Activated CD4-positive, alpha-beta T cell treated with anti-CD3 and anti-CD28 coated beads, Interleukin-2, amount 50 U/mL, for 48 hours (primary cell): ENCODE data around the gene KIAA0040.

Experiments
- DNase-seq, 2 experiments: peaks; one replicate each; pipeline ENCODE4 v3.0.0-alpha.2; 2020

Gene KIAA0040

DNA sequence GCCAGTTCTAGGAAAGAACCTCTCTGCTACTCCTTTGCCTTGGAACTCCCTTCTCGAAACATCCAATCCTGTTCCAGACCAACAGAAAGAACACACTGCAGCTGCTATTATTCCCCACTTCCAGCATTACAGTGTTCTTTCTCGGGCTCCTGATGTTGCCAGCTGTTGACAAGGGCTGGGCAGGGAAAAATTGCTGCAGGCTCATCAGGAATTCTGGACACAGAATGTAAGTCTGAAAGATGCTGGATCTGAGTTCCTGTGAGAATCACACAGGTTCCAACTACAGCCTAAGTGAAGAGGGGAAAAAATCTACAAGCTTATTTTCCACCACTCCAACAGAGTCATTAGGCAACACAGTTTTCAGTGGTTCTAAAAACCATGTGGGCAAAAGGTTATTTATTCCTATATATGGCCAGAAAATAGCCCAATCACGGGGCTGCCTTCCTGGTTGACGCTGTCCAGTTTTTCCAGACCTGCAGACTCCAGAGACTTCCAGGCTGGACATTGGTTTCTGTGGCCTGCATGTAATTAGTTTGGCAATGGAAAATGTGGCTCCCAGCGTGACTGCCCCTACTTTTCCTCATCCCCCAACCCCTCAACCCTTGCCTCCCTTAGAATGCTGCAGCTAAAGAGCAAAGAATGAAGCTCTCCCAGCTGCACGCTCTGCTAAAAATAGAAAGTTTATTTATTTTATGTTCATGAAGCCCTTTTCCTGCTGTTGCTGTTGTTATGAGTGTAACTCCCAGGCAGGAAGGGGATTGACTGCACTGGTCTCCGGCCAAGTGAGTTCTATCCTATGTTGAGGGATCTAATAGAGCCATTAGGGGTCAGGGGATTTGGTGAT is 8.3 kb upstream of the KIAA0040 start:
- DNase-seq: no peak

DNA sequence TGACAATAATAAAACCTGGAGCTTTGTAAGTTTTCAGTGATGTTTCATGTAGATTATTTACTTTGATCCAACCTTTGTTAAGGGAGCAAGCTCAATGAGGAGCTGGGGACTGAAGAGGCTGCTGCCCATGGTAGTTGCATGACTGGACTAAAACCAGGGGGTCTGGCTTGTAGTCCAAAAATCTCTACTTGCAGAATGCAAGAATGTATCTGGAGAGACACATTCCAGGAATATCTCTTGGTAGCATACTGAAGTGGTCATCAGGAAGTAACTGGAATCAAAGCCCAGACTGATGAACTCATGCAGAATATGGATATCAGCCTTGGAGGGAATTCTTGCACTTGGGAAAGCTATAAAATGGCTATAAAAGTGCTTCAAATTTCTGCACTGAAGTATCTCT is 5.8 kb upstream of the KIAA0040 start:
- DNase-seq: no peak

DNA sequence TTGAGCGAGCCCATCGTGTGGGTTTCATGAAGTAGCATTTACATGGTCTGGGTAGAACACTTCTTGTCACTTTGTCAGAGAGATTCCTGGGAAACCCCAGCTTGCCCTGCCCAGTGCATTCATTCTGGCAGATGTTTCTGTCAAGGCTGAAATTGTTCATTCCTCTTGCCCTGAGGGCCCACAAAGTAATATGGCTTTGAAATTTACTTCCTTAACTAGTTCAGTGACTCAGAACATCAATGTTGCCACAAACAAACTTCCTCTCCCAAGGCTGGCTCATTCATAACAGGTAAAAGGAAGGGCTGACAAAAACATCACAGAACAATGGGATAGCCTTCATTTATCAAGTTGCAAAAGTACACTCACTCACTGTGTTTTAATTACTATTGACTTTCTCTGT is 5.0 kb upstream of the KIAA0040 start:
- DNase-seq: no peak

DNA sequence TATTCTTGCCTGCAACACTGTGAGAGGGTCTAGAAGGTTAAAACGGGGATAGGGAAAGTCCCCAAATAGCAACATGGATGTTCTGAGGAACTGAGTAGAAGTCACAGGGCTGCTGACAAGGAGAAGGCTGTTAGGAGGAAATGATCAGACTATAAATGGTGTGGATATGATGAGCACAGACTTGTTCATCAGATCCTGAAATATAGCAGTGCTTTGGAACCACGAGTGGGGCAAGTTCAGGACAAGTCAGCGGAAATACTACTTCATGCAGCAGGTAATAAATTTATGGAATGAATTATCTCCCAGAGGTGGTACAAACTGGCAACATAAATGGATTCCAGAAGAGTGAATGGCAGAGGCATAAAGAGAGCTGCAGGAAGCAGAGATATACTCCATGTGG is 3.2 kb upstream of the KIAA0040 start:
- no peak for DNase-seq

DNA sequence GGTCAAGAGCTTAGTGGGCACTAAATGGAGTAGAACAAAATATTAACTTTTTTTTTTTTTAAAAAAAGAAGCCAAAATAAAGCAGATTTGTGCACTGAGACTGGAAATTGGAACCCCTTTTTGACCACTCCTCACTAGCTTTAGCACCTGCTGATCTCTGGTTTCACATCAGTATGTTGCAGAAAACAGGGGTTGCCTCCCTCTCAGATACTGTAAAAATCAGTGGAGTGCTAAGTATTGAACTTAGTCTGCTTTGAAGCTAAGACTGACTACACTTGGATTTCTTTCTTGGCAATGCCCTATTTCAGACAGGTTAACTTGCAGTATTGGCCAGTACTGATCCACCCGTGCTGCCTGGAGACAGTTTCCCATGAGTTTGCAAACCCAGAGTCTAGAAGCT is 2.7 kb upstream of the KIAA0040 start:
- no peak for DNase-seq

DNA sequence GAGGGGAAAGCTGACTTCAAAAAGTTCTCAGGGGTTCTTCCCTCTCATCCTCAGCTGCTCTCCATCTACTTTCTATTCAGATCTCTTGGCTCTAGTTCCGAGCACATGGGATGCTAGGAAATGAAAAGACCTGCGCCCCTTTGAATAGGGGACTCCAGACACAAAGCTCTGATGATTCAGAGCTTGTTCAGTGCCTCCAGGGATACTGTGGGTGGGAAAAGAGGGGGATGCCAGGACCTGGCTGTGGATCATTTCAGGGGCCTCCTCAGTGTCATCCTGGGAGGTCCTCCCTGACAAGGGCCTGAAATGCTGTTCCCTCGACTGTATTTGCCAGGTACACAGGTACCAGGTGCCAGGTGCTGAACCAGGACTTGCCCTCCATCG is 943 bp upstream of the KIAA0040 start:
- DNase-seq: no peak

DNA sequence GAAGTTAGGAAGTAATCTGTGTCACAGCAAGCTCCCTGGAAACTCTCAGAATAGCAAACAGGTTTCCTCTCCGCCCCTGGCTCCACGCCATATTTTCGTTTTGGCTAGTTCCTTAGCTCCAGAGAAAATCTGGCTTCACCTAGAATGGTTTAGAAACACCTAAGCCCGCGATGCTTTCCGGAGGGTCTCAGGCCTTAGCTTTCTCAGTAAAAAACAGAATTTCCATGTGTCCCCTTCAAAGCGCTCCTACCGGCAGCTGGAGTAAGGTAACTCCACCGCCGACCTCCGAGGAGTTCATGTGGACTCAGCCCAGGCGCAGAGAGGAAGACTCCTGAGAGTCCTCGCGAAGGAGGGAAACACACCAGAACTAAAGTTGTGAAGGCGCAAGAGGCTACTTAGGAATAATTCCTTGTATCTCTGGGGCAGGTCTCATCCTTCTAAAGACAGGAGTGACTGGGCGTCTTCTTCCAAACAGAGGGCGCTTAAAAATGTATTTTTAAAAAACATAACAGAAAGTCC is 406 bp downstream of the KIAA0040 start:
- peak; percentile 59 to 64 for DNase-seq

DNA sequence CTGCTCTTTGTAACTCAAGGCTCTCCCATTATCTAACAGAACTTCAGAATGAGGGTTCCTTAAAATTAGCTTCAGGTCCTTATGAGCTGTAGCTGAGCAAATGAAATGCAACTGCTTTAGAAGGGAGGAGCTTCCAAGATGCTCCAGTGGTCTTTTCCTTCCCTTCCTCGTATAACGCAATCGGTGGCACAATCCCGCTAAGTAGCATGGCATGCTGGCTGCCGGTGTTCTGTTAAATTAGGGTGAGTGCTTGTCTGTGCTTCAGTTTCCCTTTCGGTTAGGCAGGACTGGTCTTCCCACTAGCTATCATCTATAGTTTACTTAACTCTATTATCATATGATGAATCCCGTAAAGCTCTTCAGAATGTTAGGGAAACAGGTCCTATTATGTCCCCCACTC is 917 bp downstream of the KIAA0040 start:
- DNase-seq: peak; percentile 25 to 34

DNA sequence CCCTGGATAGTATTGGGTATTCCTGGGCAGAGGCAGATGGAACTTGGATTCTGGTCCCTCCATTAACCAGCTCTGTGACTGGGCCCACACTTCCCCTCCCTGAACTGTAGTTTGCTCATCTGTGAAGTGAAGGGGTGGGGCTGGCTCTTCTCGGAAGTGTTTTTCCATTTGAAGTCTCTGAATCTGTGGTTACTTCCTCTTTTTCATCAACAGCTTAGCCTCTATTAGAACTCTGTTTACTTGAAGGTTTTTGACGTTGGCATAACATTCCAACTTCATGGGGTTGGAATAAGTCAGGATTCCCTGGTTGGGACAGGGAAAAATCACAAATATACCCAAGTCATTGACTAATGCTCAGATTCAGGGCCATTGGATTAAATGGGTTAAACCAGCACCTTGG is 3.6 kb downstream of the KIAA0040 start:
- DNase-seq: peak; percentile 60 to 72

DNA sequence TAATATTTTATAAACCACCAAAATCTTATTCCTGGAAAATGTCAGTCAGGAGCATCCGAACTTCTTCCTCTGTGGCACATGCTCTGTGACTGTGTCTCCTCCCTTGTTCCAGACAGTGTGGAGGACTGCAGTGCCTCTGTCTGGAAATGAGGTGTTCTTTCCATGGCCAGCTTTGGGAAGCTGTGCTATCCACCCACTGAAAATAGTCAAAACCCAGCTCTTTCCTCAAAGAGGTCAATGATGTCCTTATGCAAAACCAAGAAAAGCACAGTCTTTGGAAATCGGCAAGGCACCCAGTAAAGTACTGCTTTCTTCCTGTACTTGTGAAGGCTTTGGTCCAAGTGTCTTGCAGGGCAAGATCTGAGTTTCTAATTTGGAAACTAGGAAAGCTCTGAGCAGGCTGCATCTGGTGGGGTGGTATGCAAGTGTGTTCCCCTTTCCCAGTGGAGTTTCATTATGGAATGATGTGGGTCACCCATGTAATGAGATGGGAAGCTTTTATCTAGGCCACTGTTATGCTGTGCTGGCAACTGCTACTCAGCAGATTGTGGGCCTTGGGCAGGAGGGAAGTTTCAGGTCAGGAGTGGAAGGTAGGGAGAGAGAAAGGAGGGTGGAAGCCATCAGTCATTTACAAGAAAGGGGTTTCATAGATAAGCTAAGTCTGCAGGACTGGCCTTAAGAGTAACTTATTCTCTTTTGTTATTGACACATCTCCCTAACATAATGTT is 6.0 kb downstream of the KIAA0040 start:
- no peak for DNase-seq

DNA sequence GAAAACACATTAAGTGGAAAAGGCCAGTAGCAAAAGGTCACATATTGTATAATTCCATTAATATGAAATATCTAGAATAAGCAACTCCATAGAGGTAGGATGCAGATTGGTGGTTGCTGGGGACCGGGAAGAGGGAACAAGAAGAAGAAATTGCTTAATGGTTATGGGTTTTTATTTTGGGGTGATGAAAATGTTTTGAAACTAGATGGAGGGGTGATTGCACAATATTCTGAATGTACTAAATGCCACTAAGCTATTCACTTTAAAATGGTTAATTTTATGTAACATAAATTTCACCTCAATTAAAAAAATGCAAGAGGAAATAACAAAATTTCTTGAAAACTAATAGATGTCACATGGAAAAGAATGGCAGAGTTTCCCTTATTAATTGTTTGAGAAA is 6.7 kb downstream of the KIAA0040 start:
- no peak for DNase-seq

DNA sequence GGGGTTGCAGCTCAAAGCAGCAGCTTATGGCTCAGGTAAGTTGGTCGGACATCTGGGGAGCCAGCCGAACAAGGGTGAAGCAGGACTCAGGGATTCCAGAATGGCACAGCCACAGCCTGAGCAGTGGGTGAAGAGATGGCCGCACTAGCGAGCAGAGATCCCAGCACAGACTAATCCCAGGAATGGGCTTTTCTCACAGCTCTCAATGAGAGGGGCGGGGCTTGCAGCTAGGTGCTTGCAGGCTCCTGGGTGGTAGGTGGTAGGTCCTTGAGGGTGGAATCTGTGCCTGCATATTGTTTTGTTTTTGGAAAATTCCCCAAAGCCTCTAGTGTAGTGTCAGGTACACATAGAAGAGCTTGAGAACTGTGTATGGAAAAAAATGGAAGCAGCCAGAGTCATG is 9.0 kb downstream of the KIAA0040 start:
- no peak for DNase-seq

DNA sequence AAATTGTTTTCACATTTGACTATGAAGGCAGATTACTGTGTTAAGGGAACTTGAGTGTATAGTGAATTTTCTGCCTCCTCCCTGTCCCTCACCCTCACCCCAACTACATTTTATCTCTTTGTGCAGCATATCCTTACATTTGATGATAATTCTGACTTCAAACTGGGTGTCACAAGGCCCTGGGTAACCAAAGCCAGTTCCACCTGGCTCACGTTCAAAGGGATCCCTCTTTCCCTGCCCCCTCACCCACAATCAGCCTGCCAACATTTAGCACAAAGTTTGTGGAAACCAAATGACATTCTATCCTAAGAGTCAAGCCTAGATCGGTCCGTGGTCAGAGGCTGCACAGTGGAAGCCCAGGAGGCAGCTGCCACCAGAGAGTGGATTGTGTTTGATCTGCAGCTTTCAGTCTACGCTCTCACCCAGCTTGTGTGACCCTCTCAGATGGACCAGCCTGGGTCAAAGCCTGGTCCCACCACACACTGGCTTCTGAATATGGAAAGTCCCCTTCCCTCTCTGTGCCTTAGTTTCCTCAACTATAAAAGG is 10.3 kb downstream of the KIAA0040 start:
- DNase-seq: no peak

DNA sequence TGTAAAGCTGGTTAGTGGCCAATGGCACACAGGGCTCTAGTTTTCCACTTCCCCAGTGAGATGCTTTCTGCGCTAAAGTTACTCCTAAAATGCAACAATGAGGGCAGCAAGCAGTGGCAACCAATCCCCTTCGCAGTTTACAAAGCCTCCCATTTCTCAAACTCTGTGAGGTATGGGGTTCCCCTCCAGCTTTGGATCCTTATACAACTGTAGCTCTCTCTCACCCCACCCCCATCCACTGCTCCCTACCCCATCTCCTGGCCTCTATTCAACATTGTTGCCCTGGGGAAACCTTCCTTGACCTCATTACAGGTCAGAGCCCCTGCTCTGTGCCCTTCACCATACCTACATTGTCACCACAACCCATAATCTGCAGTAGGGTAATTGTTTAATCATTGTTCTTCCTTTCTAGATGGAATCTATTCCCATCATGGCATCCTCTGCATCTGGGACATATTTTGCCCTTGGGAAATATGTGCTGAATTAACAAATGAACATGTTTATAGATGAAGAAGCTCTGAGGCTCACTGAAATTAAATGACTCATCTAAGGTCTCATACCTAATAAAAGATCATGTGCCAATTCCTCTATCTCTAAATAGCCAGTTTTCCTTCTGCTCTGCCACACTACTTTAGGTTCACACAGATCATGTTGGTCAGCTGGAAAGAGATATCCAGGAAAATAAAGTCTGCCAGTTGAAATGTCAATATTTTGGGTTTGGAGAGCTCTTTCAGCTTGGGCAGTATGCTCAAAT is 12.6 kb downstream of the KIAA0040 start:
- DNase-seq: no peak

DNA sequence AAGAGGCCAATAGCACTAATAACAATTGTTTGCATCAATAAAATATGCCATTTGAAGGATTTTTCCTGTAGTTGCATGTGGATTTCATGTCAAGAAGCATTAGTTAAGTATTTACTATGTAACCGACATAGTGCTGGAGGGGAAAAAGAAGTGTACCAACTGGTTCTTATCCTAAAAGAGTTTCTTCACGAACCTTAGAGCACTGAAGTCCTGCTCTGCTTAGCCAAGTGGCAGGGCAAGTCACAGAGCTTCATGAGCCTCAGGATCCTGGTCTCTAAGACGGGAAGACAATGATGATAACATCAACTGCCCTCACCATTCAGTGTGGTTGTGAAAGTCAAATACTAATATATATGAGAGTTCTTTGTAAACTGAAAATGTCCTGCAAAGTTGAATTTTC is 14.1 kb downstream of the KIAA0040 start:
- DNase-seq: no peak

DNA sequence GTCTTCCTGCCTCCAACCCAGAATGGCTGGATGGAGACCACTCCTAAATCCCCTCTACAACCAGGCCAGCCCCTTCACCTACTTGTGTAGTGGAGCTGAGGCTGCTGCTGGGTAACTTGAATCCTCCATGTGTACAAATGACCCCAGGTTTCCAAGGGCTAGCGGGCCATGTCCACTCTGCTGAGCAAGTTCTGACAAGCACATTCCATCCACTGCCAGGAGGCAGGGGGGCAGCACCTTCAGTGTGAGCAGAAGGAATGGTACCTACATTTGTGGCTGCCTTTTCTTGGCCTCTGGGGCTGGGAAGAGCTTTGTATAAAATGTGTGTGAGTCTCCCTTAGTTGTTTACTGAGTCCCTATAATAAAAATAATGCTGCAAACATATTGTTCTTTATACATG is 14.5 kb downstream of the KIAA0040 start:
- DNase-seq: no peak

DNA sequence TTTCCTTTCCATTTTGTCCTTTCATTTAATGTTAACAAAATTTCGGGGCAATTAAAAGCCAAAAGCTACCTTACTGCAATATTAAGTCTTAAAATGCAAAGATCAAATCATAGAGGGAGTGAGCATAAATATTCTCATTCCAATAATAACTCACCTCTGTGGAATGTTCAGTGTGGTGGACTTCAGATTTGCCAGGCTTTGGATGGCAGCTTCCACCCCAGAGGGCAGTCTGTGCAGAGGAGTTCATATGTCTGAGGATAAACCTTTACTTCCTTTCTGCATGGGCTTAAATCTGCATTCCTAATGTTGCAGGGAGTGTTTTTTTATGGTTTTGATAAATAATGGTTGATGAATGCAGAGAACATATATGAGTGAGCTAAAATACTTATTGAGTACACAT is 16.3 kb downstream of the KIAA0040 start:
- no peak for DNase-seq

DNA sequence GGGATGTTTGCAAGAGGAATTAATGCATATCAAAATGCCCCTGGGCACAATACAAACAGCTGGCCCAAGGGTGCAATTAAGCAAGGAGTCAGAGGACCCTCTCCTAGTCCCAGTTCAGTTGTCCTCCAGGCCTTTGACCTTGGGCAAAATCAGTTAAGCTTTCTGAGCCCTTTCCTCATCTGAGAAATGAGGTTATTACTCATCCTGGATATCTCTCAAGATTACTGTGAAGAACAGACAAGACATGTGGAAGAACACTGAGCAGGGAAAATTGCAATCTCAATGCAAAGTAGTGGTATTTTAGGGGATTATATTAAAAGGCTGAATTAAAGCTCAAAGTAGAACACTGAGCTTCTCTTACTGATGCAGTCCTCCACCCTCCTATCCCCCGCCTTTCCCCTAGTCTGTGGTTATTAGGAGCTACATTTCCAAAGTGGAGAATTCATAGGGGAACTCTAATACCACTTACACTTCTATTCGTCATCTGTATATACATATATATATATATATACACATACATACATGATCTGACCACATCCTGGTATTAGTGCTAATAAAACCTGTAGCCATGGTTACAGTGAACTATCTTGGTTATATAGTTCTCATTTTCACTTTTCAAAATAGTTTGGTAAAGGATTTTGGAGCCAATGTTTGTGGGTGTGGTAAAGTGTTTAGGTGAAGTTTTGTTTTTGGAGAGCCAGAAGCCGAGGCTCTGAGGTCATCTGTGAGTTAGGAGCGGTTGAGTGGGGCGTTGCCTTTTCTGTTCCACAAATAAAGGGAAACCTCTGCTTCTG is 18.1 kb downstream of the KIAA0040 start:
- no peak for DNase-seq

DNA sequence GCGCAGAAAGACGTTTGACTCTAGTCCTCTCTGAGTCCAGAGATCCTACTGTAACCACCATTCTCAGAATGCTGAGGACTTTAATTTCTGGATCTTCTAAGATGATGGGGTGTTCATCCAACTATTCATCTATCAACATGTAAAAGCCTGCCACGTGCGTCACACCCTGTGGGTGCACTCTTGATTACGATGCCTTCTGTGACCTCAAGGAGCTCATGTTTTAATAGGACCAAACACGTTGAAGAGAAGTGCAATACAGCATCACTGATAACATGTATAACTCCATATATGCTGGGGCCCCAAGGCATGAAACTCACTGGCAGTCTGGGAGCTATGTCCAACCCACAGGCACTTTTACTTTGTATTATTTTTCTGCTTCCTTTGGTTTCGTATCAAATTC is 19.0 kb downstream of the KIAA0040 start:
- DNase-seq: no peak

DNA sequence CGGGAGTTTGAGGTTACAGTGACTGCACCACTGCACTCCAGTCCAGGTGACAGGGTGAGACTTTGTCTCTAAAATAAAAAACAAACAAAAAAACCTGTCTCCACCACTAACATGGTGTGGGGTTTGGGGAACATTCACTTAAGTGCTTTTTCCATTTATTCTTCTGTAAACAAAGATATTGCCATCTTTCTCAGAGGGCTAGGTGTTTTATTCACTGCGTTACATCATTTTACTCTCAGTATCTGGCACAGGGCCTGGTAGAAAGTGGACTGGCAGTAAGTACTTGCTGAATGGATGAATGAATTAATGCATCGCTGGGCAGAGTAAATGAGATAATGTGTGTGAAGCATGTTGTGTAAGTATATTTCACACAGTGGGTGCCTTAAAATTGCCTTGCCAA is 20.1 kb downstream of the KIAA0040 start:
- DNase-seq: no peak

DNA sequence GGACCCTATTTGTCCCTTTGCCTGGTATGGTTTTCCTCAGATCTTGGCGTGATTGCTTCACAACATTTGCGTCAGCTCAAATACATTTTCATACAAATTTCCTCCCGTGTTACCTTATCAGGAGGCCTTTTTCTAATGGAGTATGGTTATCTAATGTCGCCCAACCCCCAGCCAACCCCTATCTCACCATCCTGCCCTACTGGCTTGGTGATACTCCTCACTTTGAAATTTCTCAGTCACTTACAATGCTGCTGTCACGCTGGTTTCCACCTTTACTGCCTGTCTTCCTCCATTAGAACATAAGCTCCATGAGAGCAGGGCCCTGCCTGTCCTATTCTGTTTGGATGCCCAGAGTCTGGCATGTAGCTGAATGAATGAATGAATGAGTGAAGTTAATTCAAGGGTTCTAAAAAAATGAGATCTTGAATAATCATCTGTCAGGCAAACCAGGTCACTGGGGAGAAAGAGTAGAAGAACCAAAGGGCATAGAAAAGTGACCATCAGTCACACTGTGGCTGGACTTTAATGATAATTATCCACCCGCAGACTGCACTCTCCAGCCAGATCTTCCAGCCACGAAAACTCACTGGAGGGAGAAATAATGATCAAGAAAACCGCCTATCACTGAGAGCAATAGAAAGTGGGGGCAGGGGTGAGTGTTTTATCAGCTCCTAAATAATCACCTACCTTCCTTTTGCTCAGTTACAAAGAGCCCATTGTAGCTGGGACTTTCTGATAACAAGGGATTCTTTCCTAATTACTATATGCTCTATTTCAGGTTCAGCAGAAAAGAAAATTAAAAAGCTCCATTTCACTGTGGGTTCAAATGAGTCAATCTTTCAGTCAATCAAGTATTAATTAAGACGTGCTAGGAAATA is 21.3 kb downstream of the KIAA0040 start:
- DNase-seq: no peak
